ENCODE data around the gene JAML.
"Not testable (repeated sequence)": the region's sequence is repeated elsewhere in the genome, so short reads cannot be mapped to it uniquely, and the experiment has no call there.

The JAML gene

GRCh38 chr11:118193910-118194566 lies 30.8 kb downstream of the JAML start:
- DNase-seq (ENCODE audit: low read depth), result no peak

- DNase-seq (ENCODE audit: low read depth), result not testable (repeated sequence)
Observed at GRCh38 chr11:118192817-118193216, 32.0 kb downstream of the JAML start.

- DNase-seq (ENCODE audit: low read depth), result not testable (repeated sequence)
Observed at GRCh38 chr11:118190942-118191506, 33.8 kb downstream of the JAML start.

GRCh38 chr11:118186346-118187107 lies 38.3 kb downstream of the JAML start:
- DNase-seq (ENCODE audit: low read depth), result no peak

- DNase-seq (ENCODE audit: low read depth), result no peak
Observed at GRCh38 chr11:118184784-118185579, 39.8 kb downstream of the JAML start.

GRCh38 chr11:118183691-118184090 lies 41.1 kb downstream of the JAML start:
- DNase-seq (ENCODE audit: low read depth), result not testable (repeated sequence)

GRCh38 chr11:118180300-118180703 lies 44.5 kb downstream of the JAML start:
- no peak for DNase-seq (ENCODE audit: low read depth)

GRCh38 chr11:118176778-118177134 lies 48.1 kb downstream of the JAML start:
- no peak for DNase-seq (ENCODE audit: low read depth)

GRCh38 chr11:118175993-118176777 lies 48.6 kb downstream of the JAML start, which contains the start of gene SCN2B:
Gene SCN2B, minus strand, starts transcription at chr11:118176639. Its CDS starts 208 bp downstream, at chr11:118176431.
- no peak for DNase-seq (ENCODE audit: low read depth)

GRCh38 chr11:118175031-118175992 lies 49.5 kb downstream of the JAML start:
- no peak for DNase-seq (ENCODE audit: low read depth)

GRCh38 chr11:118174006-118174567 lies 50.7 kb downstream of the JAML start:
- DNase-seq (ENCODE audit: low read depth), result no peak

GRCh38 chr11:118172356-118172755 lies 52.5 kb downstream of the JAML start:
- DNase-seq (ENCODE audit: low read depth), result no peak

- no peak for DNase-seq (ENCODE audit: low read depth)
Observed at GRCh38 chr11:118171269-118172062, 53.3 kb downstream of the JAML start.

- DNase-seq (ENCODE audit: low read depth), result no peak
Observed at GRCh38 chr11:118170882-118171268, 53.9 kb downstream of the JAML start.

GRCh38 chr11:118170231-118170630 lies 54.6 kb downstream of the JAML start:
- no peak for DNase-seq (ENCODE audit: low read depth)

GRCh38 chr11:118169300-118170140 lies 55.3 kb downstream of the JAML start:
- DNase-seq (ENCODE audit: low read depth), result no peak

GRCh38 chr11:118168751-118169150 lies 56.1 kb downstream of the JAML start:
- DNase-seq (ENCODE audit: low read depth), result no peak

- DNase-seq (ENCODE audit: low read depth), result no peak
Observed at GRCh38 chr11:118168316-118168715, 56.5 kb downstream of the JAML start.

Data from GM04503 (cell line).